HG03064 (cell line): Measurements from ENCODE around the gene KAT14.
"Not testable (repeated sequence)": the region's sequence is repeated elsewhere in the genome, so short reads cannot be mapped to it uniquely, and the experiment has no call there.

Source experiments
- ATAC-seq: cut with Tn5 transposase; IDR thresholded peaks from one replicate; pipeline ENCODE4 v1.9.1; 2021; ENCODE audit warnings: low read depth; ENCODE audit not compliant: unreplicated experiment

Gene KAT14

DNA sequence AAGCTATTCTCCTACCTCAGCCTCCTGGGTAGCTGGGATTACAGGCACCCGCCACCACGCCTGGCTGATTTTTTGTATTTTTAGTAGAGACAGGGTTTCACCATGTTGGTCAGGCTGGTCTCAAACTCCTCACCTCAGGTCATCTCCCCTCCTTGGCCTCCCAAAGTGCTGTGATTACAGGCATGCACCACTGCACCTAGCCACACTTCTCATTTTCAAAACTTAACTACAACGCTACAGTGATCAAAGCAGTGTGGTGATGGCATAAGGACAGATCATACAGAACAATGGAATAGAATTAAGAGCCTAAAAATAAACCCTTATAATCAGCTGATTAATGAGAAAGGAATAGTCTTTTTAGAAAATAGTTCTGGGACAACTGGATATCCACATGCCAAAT, 66.0 kb downstream of the KAT14 start:
- not testable (repeated sequence) for ATAC-seq

- no peak for ATAC-seq
Measured at GRCh38 chr20:18213002-18213401, 75.3 kb downstream of the KAT14 start.

DNA sequence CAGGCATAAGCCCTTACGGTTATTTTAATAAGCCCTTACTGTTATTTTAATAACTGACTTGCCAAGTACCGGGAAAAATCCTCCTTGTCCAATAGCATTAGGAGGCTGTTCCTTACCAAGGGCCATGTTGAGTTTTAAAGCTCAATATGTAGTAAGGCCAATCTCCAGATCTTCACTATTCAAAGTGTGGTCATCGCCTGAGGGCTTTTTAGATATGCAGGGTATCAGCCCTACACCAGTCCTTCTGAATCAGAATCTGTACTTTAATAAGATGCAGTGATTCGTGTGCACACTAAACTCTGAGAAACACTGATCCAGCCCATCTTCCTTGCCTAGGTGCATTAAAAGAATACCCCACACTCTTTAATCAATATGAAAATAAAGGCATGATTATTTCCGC, 77.9 kb downstream of the KAT14 start:
- no peak for ATAC-seq

- no peak for ATAC-seq
Measured at GRCh38 chr20:18218280-18218679, 80.6 kb downstream of the KAT14 start.

DNA sequence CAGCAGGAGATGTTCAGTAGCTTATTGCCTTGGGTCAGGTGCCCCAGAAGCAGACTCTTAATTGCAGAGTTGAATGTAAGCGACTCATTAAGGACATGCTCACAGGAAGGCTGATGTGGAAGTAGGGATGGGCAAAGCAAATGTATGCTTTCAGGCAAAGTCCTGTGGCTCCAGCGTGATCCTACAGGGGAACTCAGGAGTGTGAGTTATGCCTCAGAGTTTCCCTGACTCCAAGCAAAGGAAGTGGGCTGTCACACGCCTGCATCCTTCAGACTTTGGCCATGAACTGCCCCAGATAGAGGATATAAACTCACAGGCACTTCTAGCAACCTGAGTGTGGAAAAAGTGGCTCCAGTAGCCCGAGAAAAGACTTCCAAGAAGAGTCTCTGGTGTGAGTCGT, 85.7 kb downstream of the KAT14 start:
- ATAC-seq = no peak

DNA sequence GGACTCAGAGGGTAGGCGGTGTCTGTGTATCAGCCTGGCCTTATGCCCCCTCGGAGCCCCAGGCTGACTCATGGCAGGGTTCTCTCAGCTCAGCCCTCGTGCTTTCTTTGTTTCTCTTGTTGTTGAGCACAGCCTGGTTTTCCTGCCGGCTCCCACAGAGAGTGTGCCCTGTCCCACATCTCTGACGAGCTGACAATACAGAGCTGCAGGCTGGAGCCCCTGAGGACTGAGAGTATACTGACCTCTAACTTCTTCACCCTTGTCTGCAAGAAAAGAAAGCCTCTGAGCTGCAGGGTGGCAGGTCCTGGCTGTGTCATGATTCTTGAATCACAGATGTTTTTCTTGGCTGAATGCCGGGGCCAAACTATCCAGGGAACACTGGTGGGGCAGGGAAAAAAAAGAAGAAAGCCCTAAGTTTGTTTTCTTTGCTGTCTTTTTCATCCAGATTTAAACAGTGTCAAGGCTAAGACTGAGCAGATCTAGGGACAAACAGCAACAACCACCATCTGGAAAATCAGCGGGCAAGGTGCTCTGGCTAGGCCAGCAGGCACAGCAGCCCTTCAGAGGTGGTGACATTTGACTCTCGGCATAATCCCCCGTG, 87.4 kb downstream of the KAT14 start:
- no peak for ATAC-seq

DNA sequence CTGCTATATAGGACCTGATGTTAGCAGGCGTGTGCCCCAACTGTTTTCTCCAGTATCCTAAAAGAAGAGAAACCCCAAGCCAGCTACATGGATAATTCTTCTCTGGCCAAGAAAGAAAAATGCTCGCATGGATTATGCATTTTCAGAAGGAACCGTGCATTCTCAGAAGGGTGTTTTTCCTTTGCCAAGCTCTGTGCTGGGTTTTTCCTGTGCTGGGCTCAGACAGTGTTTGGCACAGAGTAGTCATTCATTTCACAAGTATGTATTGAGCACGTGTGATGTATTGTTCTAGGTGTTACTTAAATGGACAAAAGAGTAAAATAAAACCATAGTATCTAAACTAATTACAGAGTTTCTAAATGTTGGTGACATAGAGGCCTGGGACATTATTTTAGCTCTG, 88.0 kb downstream of the KAT14 start:
- no peak for ATAC-seq

GRCh38 chr20:18226741-18227140, 89.1 kb downstream of the KAT14 start:
- ATAC-seq = not testable (repeated sequence)

DNA sequence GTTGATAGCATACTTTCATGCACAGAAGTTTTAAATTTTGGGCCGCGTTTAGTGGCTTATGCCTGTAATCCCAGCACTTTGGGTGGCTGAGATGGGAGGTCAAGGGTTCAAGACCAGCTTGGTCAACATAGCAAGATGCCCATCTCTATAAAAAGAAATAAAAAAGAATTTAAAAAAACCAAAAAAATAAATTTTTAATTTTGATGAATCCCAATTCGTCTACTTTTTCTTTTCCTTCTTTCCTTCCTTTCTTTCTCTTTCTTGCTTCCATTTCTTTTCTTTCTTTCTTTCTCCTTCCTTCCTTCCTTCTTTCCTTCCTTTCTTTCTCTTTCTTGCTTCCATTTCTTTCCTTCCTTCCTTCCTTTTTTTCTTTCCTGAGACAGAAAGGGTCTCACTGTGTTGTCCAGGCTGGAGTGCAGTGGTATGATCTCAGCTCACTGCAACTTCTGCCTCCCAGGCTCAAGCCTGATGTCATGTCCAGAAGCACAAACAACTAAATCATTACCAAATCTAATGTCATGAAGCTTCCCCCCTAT, 95.8 kb downstream of the KAT14 start:
- no peak for ATAC-seq
